Embryonic facial prominence (tissue), 1 donor: ENCODE measurements around the gene CTAG1B.
"Not testable (repeated sequence)": the region's sequence is repeated elsewhere in the genome, so short reads cannot be mapped to it uniquely, and the experiment has no call there.

Experiments used
- DNase-seq: peaks from one replicate; pipeline ENCODE4 v3.0.0-alpha.2; 2016; ENCODE audit errors: extremely low spot score

The CTAG1B gene

GRCh38 chrX:154584585-154585183, 34.4 kb downstream of the CTAG1B start, which contains the start of gene CTAG1A:
CTAG1A (plus strand) TSS chrX:154585133; CDS start chrX:154585207, 74 bp downstream.
- DNase-seq = not testable (repeated sequence)

- not testable (repeated sequence) for DNase-seq
Measured at GRCh38 chrX:154582994-154583393, 36.1 kb downstream of the CTAG1B start.

GRCh38 chrX:154575076-154575475, 44.0 kb downstream of the CTAG1B start:
- not testable (repeated sequence) for DNase-seq

GRCh38 chrX:154573061-154573460, 46.0 kb downstream of the CTAG1B start:
- DNase-seq = not testable (repeated sequence)

- not testable (repeated sequence) for DNase-seq
Measured at GRCh38 chrX:154570361-154570760, 48.7 kb downstream of the CTAG1B start.
